PC-3 (cell line): ENCODE measurements around the gene MAPK7. TPM values are rescaled to one million over a fixed set of nuclear protein-coding genes. Genes with fewer than 3 reads are reported as not detected.

Experiments
- ATAC-seq: fragments of 200-7000 bp; cut with Tn5 transposase; 2 replicates; pipeline ENCODE4 v1.9.1; 2020; ENCODE audit warnings: mild to moderate bottlenecking, moderate library complexity
- BruUV-seq: library from RNA; stranded (reverse); fragments of 400-500 nt; replicated peaks from 2 replicates; lab custom pipeline; 2021; lab: Mats Ljungman, UMichigan
- CTCF ChIA-PET: fragments of 300-600 bp; sonication (Branson Sonifier 250); formaldehyde crosslinking; loops from one replicate; lab custom pipeline; 2022; ENCODE audit warnings: antibody characterized with exemption; lab: Charles Lee
- POLR2A ChIA-PET: fragments of 300-600 bp; sonication (Branson Sonifier 250); formaldehyde crosslinking; loops from one replicate; lab custom pipeline; 2022; ENCODE audit warnings: antibody characterized with exemption; ENCODE audit not compliant: unreplicated experiment; lab: Charles Lee
- DNase-seq: peaks from one replicate; pipeline ENCODE4 v3.0.0-alpha.2; 2015
- H2AFZ ChIP-seq: fragments of 300-600 bp; sonication (generic); 2 replicates; pipeline ENCODE4 v1.6.0; 2016; ENCODE audit warnings: antibody characterized with exemption, low read length
- H3F3A ChIP-seq: fragments of 300-600 bp; sonication (generic); one replicate; pipeline ENCODE4 v1.6.0; 2017; ENCODE audit warnings: antibody characterized with exemption, low read length, control low read depth, mild to moderate bottlenecking; ENCODE audit not compliant: unreplicated experiment
- H3K27ac ChIP-seq: fragments of 300-600 bp; sonication (generic); 2 replicates; pipeline ENCODE4 v1.5.1; 2016; ENCODE audit warnings: mild to moderate bottlenecking, low read length
- H3K27me3 ChIP-seq: fragments of 300-600 bp; sonication (generic); 2 replicates; pipeline ENCODE4 v1.6.1; 2016; ENCODE audit warnings: low read length, mixed read lengths
- H3K36me3 ChIP-seq: fragments of 300-600 bp; sonication (generic); 2 replicates; pipeline ENCODE4 v1.6.1; 2016; ENCODE audit warnings: low read depth, mixed run types, low read length, mixed read lengths
- H3K4me1 ChIP-seq: fragments of 300-600 bp; sonication (generic); 2 replicates; pipeline ENCODE4 v1.5.1; 2016; ENCODE audit warnings: low read length; ENCODE audit not compliant: insufficient read depth
- H3K4me2 ChIP-seq: fragments of 300-600 bp; sonication (generic); 2 replicates; pipeline ENCODE4 v1.6.0; 2016; ENCODE audit warnings: low read length
- H3K4me3 ChIP-seq: fragments of 300-600 bp; sonication (generic); 2 replicates; pipeline ENCODE4 v1.5.1; 2016; ENCODE audit warnings: mild to moderate bottlenecking, low read length, mixed read lengths
- H3K79me2 ChIP-seq: fragments of 300-600 bp; sonication (generic); 2 replicates; pipeline ENCODE4 v1.6.1; 2017; ENCODE audit warnings: low read length, mixed read lengths
- H3K9ac ChIP-seq: fragments of 300-600 bp; sonication (generic); 2 replicates; pipeline ENCODE4 v1.6.0; 2016; ENCODE audit warnings: mild to moderate bottlenecking, low read length
- H3K9me2 ChIP-seq: fragments of 300-600 bp; sonication (generic); replicated peaks from 2 replicates; pipeline ENCODE4 v1.6.1; 2016; ENCODE audit warnings: mixed run types, low read length, mixed read lengths
- H3K9me3 ChIP-seq: fragments of 300-600 bp; sonication (generic); 2 replicates; pipeline ENCODE4 v1.6.1; 2016; ENCODE audit warnings: low read length, mixed read lengths
- H4K20me1 ChIP-seq: fragments of 300-600 bp; sonication (generic); 2 replicates; pipeline ENCODE4 v1.6.1; 2016; ENCODE audit warnings: low read length, mixed read lengths
- CTCF ChIP-seq: fragments of 300-600 bp; sonication (generic); conservative IDR thresholded peaks from 2 replicates; pipeline ENCODE4 v1.5.1; 2017; ENCODE audit warnings: antibody characterized with exemption, low read depth, mild to moderate bottlenecking, low read length
- EZH2 ChIP-seq: fragments of 300-600 bp; sonication (generic); IDR thresholded peaks from one replicate; pipeline ENCODE4 v1.6.1; 2017; ENCODE audit warnings: antibody characterized with exemption, mild to moderate bottlenecking, low read length; ENCODE audit not compliant: unreplicated experiment
- EZH2phosphoT487 ChIP-seq: fragments of 300-600 bp; sonication (generic); IDR thresholded peaks from 2 replicates; pipeline ENCODE4 v1.6.1; 2018; ENCODE audit warnings: mild to moderate bottlenecking, antibody characterized with exemption, low read length, borderline replicate concordance
- intact Hi-C: fragments of 100-400 bp; cut with micrococcal nuclease; formaldehyde crosslinking; loops from 2 replicates; pipeline ENCODE4 v1.9.0; 2023
- total RNA-seq: library from RNA; depleted of rRNA; stranded (reverse); fragments of >200 nt; gene quantifications from 2 replicates; pipeline ENCODE4 v1.2.3, GENCODE V29; 2014

MAPK7 gene
- total RNA-seq, 1 experiment from 2014 or later: 9.8 TPM

GRCh38 chr17:19415806-19416775 is 37.8 kb downstream of the MAPK7 start:
- POLR2A ChIA-PET: no interaction called here

GRCh38 chr17:19417611-19418010 is 39.3 kb downstream of the MAPK7 start:
- H3K9me2 ChIP-seq: no peaks in the 10 kb centered on the region
- no peaks in the 10 kb centered on the region for H3K27me3 ChIP-seq
- intact Hi-C loops: no loop called here
- ChIA-PET CTCF (no interaction called here), POLR2A (no interaction called here)
- H3K9ac ChIP-seq: no peak overlapping the region
- no peaks in the 10 kb centered on the region for H3K36me3 ChIP-seq
- no peaks in the 10 kb centered on the region for H3K4me1 ChIP-seq
- H3K27ac ChIP-seq: no peak overlapping the region
- H2AFZ ChIP-seq: no peak overlapping the region
- BruUV-seq: no TSS peak
- H3K4me3 ChIP-seq: no peak overlapping the region
- H3F3A ChIP-seq: no peaks in the 10 kb centered on the region
- H3K4me2 ChIP-seq: no peak overlapping the region
- TF ChIP-seq EZH2 (no peak), EZH2phosphoT487 (no peak), CTCF (no peak)
- ATAC-seq (no peak), DNase-seq (no peak)
- H4K20me1 ChIP-seq: no peaks in the 10 kb centered on the region
- no peaks in the 10 kb centered on the region for H3K9me3 ChIP-seq
- H3K79me2 ChIP-seq: no peaks in the 10 kb centered on the region

More at GRCh38 chr17:19415806-19416775, 37.8 kb downstream of the MAPK7 start:
- H3K27me3 ChIP-seq: no peaks in the 10 kb centered on the region
- no peak overlapping the region for H3K9ac ChIP-seq
- intact Hi-C loops: no loop called here
- H2AFZ ChIP-seq: no peak overlapping the region
- no peaks in the 10 kb centered on the region for H4K20me1 ChIP-seq
- H3K4me1 ChIP-seq: no peaks in the 10 kb centered on the region
- TF ChIP-seq EZH2phosphoT487 (no peak), EZH2 (no peak), CTCF (no peak)
- DNase-seq: no peak
- H3K4me3 ChIP-seq: no peak overlapping the region
- CTCF ChIA-PET: no interaction called here
- H3K79me2 ChIP-seq: no peaks in the 10 kb centered on the region
- BruUV-seq: no TSS peak
- no peaks in the 10 kb centered on the region for H3F3A ChIP-seq
- no peak overlapping the region for H3K27ac ChIP-seq
- no peaks in the 10 kb centered on the region for H3K9me3 ChIP-seq
- H3K9me2 ChIP-seq: no peaks in the 10 kb centered on the region
- H3K36me3 ChIP-seq: no peaks in the 10 kb centered on the region
- H3K4me2 ChIP-seq: no peak overlapping the region
- ATAC-seq: no peak
